Breast epithelium (tissue), 4 donors: Measurements from ENCODE around the gene SSH2. TPM values are rescaled to one million over a fixed set of nuclear protein-coding genes. Genes with fewer than 3 reads are reported as not detected.

Experiments used
- DNase-seq, 2 donors: peaks; one replicate each; pipeline ENCODE4 v3.0.0-alpha.2; 2019; ENCODE audit warnings: low spot score in 2 of 2
- H3K27ac ChIP-seq, 2 donors: fragments of 200-600 bp; sonication (generic) in 1 of 2; one replicate each; pipeline ENCODE4 v1.5.1; 2016 to 2019; ENCODE audit warnings: mild to moderate bottlenecking in 1 of 2
- H3K27me3 ChIP-seq, 2 donors: fragments of 200-600 bp; sonication (generic) in 1 of 2; one replicate each; pipeline versions ENCODE4 v1.5.1 to v1.6.0; 2017 to 2019; ENCODE audit warnings: control low read depth in 1 of 2, mild to moderate bottlenecking in 1 of 2
- H3K36me3 ChIP-seq: fragments of 200-600 bp; one replicate; pipeline ENCODE4 v1.5.1; 2019
- H3K4me1 ChIP-seq, 2 donors: fragments of 200-600 bp; sonication (generic); one replicate each; pipeline ENCODE4 v1.5.1; 2016 to 2019; ENCODE audit warnings: control low read depth in 1 of 2
- H3K4me3 ChIP-seq, 3 donors: fragments of 200-600 bp; sonication (generic); 1 replicate in 2 of 3; 2 replicates in 1 of 3; pipeline ENCODE4 v1.5.1; 2016 to 2019; ENCODE audit warnings: mild to moderate bottlenecking in 3 of 3, moderate library complexity in 2 of 3
- H3K9me3 ChIP-seq, 2 donors: fragments of 200-600 bp; sonication (generic) in 1 of 2; one replicate each; pipeline ENCODE4 v1.5.1; 2016 to 2019; ENCODE audit warnings: control low read depth in 1 of 2
- CTCF ChIP-seq, 3 donors: fragments of 450-650 bp; IDR thresholded peaks; one replicate each; pipeline ENCODE4 v1.5.1; 2016 to 2017; ENCODE audit warnings: antibody characterized with exemption in 3 of 3, mild to moderate bottlenecking in 3 of 3, moderate library complexity in 3 of 3
- POLR2A ChIP-seq: fragments of 450-650 bp; IDR thresholded peaks from one replicate; pipeline ENCODE4 v1.6.1; 2016; ENCODE audit warnings: antibody characterized with exemption, mild to moderate bottlenecking, moderate library complexity
- POLR2AphosphoS5 ChIP-seq, 3 donors: sonication (generic); formaldehyde crosslinking; IDR thresholded peaks; one replicate each; pipeline ENCODE4 v1.6.1; 2017; ENCODE audit warnings: antibody characterized with exemption in 3 of 3
- intact Hi-C: fragments of 100-400 bp; cut with DNase I; formaldehyde crosslinking; loops from one replicate; pipeline ENCODE4 v1.15.1; 2023; ENCODE audit warnings: low total_unique reads
- total RNA-seq, 3 donors: library from RNA; depleted of rRNA; stranded (reverse); fragments of >200 nt; gene quantifications; one replicate each; pipeline ENCODE4 v1.1.0, GENCODE V29; 2016

The SSH2 gene
- total RNA-seq, 3 donors from 2014 or later: 23.0 to 64.2 (median 25.9) TPM

- Histone ChIP-seq H3K27ac (no peak overlapping the region), H3K4me1 (no peaks in the 10 kb centered on the region), H3K4me3 (no peak overlapping the region), H3K36me3 (no peaks in the 10 kb centered on the region), H3K27me3 (no peaks in the 10 kb centered on the region), H3K9me3 (no peaks in the 10 kb centered on the region)
- no peak for DNase-seq
- intact Hi-C loops: no loop called here
- TF ChIP-seq CTCF (IDR thresholded peaks at IDR 0.05) (no peak), POLR2AphosphoS5 (IDR thresholded peaks at IDR 0.05) (no peak), POLR2A (no peak)
Observed at GRCh38 chr17:29836643-29837042, 93.4 kb downstream of the SSH2 start.

GRCh38 chr17:29835435-29836351 lies 94.3 kb downstream of the SSH2 start:
- no peaks in the 10 kb centered on the region for H3K9me3 ChIP-seq

GRCh38 chr17:29833801-29834200 lies 96.2 kb downstream of the SSH2 start:
- Histone ChIP-seq H3K4me1 (no peaks in the 10 kb centered on the region), H3K36me3 (no peaks in the 10 kb centered on the region), H3K4me3 (no peak overlapping the region), H3K27ac (no peak overlapping the region), H3K9me3 (no peaks in the 10 kb centered on the region), H3K27me3 (no peaks in the 10 kb centered on the region)
- intact Hi-C loops: no loop called here
- DNase-seq: no peak
- no peak for TF ChIP-seq CTCF (IDR thresholded peaks at IDR 0.05)
- no peak for TF ChIP-seq POLR2AphosphoS5 (IDR thresholded peaks at IDR 0.05)
- no peak for TF ChIP-seq POLR2A

More at GRCh38 chr17:29835435-29836351, 94.3 kb downstream of the SSH2 start:
- no peak for DNase-seq
- H3K4me3 ChIP-seq: no peak overlapping the region
- no peak overlapping the region for H3K27ac ChIP-seq
- intact Hi-C loops: no loop called here
- no peaks in the 10 kb centered on the region for H3K27me3 ChIP-seq
- TF ChIP-seq POLR2A: no peak
- no peak for TF ChIP-seq CTCF (IDR thresholded peaks at IDR 0.05)
- TF ChIP-seq POLR2AphosphoS5 (IDR thresholded peaks at IDR 0.05): no peak
- H3K36me3 ChIP-seq: no peaks in the 10 kb centered on the region
- no peaks in the 10 kb centered on the region for H3K4me1 ChIP-seq

- TF ChIP-seq POLR2A (no peak), CTCF (IDR thresholded peaks at IDR 0.05) (no peak), POLR2AphosphoS5 (IDR thresholded peaks at IDR 0.05) (no peak)
- H3K27ac ChIP-seq: no peak overlapping the region
- H3K4me3 ChIP-seq: no peak overlapping the region
- H3K4me1 ChIP-seq: no peaks in the 10 kb centered on the region
- H3K9me3 ChIP-seq: no peaks in the 10 kb centered on the region
- no peaks in the 10 kb centered on the region for H3K36me3 ChIP-seq
- intact Hi-C loops: no loop called here
- no peaks in the 10 kb centered on the region for H3K27me3 ChIP-seq
- DNase-seq: no peak
Observed at GRCh38 chr17:29828676-29829284, 101.2 kb downstream of the SSH2 start.

- intact Hi-C loops: no loop called here
- Histone ChIP-seq H3K4me3 (no peak overlapping the region), H3K4me1 (no peaks in the 10 kb centered on the region), H3K27me3 (no peaks in the 10 kb centered on the region), H3K36me3 (no peaks in the 10 kb centered on the region), H3K27ac (no peak overlapping the region), H3K9me3 (no peaks in the 10 kb centered on the region)
- DNase-seq: no peak
- TF ChIP-seq CTCF (IDR thresholded peaks at IDR 0.05) (no peak), POLR2A (no peak), POLR2AphosphoS5 (IDR thresholded peaks at IDR 0.05) (no peak)
Observed at GRCh38 chr17:29827179-29827578, 102.8 kb downstream of the SSH2 start.
